NCI-H1436 treated with DMSO at 0.1 percent for 48 hours (cell line): ENCODE data around the gene FBXL17.

ENCODE experiments used
- DNase-seq: peaks from one replicate; lab custom pipeline; 2025; lab: John Stamatoyannopoulos, UW

FBXL17 gene

DNA sequence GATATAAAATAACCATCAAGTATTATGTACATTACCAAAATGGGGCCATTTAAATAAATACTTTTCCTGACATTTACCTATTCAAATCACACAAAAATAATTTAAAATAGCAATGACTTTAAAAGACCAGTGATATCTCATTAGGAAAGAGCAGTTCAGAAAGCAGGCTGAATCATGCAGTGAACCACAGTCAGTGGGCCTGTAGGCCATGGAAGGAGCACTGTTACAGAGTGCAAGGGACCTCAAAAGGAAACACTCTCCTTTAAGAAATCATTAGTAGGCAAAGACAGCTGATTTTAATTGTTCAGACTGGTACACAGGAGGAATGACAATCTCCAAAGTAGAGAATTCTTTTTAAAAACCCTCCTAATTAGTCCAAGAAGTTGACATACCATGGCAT is 427.6 kb downstream of the FBXL17 start:
- no peak for DNase-seq

- no peak for DNase-seq
Measured at GRCh38 chr5:107952450-107952849, 429.4 kb downstream of the FBXL17 start.

DNA sequence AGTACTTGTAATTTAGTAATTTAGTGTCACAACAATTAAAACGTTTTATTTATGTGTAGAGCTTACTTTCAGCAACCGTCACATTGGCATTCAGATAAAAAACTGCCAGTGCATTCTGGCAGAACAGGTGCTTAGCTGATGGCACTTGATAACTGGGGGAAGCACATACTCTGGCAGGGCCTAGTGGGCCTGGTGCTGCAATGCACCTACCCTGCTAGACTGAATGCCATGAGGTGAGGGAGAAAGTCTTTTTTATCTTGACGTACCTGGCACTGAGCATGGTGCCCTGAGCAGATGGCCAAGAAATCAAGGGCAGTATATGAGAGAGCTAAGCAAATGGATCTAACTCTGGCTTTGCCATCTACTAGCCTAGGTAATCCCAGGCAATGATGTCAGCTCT is 430.6 kb downstream of the FBXL17 start:
- no peak for DNase-seq

- no peak for DNase-seq
Measured at GRCh38 chr5:107950776-107951175, 431.1 kb downstream of the FBXL17 start.

GRCh38 chr5:107949688-107950341 is 432.1 kb downstream of the FBXL17 start:
- DNase-seq, result no peak

DNA sequence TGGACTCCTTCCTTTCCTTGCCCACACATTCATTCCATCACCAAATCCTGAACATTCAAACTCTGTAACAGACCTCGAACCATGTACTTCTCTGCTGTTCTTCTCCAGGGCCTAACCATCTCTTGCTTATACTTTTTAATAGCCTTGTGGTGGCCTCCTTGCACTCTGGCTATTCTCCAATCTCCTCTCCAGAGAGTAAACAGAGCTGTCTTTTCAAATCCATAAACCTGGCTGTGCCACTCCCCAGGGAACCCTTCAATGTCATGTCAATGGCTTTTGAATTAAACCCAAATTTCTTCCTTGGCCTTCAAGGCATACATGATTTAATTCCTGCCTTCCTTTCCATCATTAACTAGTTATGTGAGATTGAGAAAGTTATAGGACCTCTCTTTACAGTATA is 433.5 kb downstream of the FBXL17 start:
- peak; percentile 20 for DNase-seq

DNA sequence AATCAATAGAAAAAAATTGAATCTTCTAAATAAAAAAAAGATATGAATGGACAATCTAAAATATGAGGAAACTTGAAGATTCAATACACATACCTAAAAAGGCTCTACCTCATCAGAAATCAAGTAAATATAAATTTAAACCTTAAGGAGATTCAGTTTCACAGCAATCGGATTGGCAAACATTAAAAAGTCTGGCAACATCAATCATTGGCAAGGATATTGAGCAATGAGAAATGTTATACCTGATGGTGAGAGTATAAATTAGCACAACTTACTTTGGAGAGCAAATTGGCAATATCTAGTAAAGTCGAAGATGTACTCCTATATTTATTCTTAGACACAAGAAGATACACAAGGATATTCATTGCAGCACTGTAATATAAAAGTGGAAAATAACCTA is 436.8 kb downstream of the FBXL17 start:
- no peak for DNase-seq

GRCh38 chr5:107943923-107944322 is 438.0 kb downstream of the FBXL17 start:
- DNase-seq, result no peak

- no peak for DNase-seq
Measured at GRCh38 chr5:107941036-107941435, 440.9 kb downstream of the FBXL17 start.

DNA sequence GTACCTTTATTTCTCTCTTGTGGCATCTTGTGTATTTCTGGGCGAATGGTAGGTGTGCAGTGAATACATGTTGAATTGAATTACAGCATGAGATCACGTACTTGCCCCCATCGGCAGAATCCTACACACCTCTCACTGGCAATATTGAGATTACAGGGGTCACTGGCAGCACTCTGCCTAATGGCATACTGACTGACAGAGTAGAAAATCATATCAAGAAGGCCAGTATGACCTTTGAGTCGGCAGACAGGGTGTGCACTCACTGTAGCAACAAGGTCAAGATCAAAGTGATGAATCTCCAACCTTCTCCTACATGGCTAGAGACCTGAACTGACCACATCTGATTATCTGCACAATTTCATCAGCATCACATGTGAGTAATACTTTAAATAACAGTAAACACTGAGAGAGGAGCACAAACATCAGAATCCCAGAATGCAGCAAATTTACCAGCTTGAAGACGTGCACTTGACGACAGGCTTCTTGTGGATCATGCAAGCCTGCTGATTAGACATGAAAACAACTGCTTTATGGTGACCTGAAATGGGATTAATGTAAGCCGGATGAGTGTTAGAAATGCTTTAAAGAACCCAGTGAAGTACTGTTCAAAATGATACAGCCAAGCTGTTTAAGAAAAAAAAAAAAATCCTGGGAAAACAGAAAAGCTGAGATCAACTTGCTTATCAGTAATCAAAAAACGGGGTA is 444.1 kb downstream of the FBXL17 start:
- no peak for DNase-seq

DNA sequence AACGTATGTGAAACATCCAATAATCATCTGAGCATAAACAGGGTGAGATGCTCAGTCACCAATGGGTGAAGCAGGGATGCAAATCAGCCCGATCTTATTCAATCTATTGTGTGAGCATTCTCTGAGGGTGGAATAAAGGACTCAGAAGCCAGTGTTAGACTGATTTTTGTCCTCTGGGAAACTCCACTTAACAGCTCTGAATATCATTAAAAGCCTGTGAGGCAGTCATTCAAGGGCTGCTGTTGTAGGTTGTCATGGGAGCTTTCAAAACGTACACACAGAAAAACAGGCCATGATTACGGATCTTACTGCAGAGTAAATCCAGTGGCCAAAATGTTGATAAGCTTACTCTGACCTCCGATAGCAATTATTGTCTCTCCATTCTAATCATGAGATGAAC is 444.7 kb downstream of the FBXL17 start:
- peak; percentile 83 for DNase-seq

DNA sequence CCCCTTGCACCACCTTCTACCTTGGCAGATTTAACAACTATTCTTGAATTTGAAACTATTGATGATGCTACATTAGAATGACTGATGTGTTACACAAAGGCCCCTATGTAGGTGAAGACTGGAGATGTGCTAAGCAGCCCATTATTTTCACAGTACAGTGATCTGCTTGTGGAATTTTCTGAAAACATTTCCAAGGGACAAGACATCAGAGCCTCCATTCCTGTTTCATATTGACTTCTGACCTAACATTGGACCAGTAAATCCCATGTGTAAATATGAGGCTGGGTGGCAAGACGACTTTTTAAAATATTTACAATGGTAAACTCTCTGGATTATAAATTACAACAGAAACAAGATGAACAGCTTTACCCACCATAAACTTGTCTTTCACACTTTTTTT is 445.4 kb downstream of the FBXL17 start:
- DNase-seq, result no peak

- no peak for DNase-seq
Measured at GRCh38 chr5:107935645-107936044, 446.3 kb downstream of the FBXL17 start.

DNA sequence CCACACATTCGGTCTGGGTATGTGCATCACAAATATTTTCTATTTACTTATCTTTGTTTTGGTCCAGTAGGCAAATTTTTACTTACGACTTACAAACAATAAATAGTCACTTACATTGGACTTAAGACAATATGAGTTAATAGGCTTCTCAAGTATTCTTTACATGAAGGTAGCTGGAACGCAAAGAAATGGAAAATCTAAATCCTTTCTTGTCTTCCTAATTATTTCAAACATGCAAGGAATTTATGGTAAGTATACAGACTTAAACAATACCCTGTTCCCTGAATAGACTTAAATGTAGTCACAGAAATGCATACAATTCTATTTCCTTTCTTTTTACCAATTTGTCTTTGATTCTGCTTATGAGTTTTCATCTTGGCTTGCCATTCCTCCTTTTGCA is 448.6 kb downstream of the FBXL17 start:
- no peak for DNase-seq

- no peak for DNase-seq
Measured at GRCh38 chr5:107930891-107931290, 451.0 kb downstream of the FBXL17 start.

- no peak for DNase-seq
Measured at GRCh38 chr5:107930092-107930491, 451.8 kb downstream of the FBXL17 start.

- no peak for DNase-seq
Measured at GRCh38 chr5:107929080-107929479, 452.8 kb downstream of the FBXL17 start.

GRCh38 chr5:107926121-107926520 is 455.8 kb downstream of the FBXL17 start:
- DNase-seq, result no peak

GRCh38 chr5:107925200-107925599 is 456.7 kb downstream of the FBXL17 start:
- no peak for DNase-seq

DNA sequence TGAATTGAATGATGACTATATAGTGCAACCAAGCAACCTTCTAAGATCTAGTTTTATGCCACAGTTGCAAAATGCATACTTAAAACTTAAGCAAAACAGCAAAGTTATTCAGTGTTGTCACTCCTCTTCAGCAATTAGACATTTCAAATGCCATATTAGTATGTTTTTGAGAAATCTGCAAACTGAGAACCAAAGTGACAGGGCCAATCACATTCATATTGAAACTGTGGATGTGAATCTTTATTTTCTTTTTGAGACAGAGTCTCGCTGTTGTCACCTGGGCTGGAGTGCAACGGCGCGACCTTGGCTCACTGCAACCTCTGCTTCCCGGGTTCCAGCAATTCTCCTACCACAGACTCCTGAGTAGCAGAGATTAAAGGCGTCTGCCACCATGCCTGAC is 461.9 kb downstream of the FBXL17 start:
- DNase-seq, result no peak

DNA sequence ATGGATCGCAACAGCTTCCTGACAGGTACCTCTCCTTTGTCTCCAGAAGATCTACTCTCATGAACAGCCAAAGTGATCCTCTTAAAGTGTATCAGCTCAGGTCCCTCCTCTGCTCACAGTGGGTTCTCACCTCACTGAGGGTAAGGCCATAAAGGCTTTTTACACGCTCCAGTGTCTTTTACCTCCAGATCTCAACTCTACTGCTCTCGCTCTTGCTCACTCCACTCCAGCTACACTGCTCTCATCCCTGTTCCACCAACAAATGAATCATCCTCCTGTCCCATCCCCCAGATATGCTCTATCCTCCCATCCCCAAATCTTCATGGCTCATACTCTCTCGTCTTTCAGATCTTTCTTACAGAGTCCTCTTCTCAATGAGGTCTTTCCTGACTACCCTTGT is 462.5 kb downstream of the FBXL17 start:
- DNase-seq, result no peak

- DNase-seq, result no peak
Measured at GRCh38 chr5:107917983-107918382, 463.9 kb downstream of the FBXL17 start.

DNA sequence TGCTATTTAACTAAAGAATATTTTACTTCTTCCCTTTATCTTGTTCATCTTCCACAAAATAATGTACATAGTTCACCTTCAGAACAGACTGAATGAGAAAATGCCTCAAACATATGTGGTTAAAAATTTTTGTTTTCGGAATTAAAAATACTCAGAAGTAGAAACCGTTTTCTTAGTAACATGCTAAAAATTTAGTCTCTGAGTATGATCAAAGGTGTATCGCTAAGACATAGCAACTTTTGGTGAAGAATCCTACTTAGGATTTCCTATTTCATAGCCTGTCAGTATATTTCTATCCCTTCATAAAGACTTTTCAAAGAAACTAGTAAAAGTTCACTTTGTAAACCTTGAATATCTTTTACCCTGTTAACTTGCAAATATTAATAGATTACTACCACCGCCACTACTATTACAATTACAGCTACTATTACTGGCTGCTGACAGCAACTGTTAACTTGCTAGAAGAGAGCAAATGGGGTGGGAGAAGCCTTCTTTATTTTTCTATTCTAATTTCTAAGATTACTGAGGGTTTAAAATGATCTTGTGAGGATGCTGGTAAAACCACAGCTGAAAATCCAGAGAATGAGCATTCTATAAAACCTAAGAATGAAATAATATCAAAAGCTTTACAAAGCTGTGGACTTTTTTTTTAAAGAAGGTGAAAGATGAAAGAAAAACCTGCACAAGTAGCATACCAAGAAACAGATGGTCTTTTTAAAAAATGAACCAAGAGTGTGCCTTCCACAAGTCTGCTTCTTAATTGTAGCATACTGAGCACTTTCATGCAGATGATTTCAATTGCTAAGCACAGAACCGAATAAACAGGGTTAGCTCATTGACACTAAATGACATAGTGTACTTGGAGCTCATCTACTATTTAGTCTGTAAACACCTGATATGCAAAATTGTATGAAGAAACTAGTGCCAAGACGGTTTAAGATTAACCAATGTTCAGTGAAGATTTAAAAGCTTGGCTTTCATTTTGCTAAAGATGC is 464.9 kb downstream of the FBXL17 start:
- DNase-seq, result no peak
